ENCODE results near the gene SYTL2.

Gene SYTL2

DNA sequence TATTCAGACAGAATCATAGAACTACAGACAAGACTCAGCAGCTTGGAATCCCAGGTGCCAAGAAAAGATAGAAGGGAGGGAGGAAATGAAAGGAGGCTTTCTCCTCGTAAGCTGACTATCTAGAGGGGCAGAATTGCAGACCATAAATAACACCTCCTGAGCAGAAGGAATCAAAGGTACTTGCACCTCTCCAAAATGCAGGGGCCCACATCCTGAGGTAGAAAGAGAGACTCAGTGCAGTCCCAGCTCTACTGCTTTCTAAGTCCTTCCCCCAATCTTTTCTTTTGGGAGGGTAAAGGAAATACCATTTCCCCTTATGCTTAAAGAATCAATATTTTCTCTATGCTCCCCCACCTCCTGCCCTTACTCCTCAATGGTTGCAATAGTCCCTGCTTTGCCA is 55.2 kb downstream of the SYTL2 start:
- no peak for FAIRE-seq

DNA sequence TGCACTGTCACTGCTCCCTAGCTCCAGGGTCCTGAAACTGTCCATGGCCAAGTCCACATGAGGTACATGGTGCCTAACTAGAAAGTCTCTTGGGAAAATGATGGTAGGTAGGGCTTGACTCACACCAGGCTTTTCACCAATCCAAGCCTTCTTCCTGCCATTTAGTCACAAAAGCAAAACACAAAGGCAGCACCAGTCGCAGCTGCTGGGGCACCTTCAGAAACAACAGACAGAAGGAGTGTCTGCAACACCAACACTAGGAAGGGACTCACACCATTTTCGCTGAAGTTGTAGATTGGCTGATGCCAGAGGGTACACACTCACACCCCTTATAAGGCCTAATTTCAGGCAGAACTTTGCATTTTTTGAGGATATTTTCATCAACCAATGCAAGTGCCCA is 55.7 kb downstream of the SYTL2 start:
- no peak for FAIRE-seq

DNA sequence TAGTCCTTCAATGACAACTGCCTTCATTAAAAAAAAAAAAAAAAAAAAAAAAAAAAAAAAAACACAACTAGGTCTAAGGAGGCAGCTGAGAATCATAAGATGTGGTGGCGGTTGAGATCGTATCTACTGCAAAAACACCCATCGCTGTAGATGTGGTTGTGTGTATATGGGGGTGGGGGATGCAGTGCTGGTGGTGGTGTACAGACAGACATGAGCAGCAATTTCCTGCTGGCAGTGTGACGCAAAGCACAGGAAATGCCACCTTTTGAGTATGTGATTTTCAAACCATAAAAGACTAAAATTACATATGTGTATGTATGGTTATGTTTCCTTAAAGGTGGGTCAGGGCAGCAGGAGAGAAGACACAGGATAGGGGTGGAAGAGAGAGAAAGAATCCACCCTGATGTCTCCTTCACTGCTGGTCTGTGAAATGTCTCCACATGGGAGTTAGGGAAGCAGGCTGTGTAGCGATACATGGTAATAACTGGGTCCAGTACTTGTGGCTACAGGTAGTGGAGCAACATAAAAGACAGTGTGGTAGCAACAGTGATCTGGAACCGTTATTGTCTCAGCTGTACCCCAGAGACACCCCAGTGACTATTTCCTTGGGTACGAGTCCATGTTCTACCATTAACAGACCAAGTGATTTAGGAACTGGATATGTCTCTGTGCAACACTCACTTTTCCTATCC is 57.9 kb downstream of the SYTL2 start:
- no peak for FAIRE-seq

DNA sequence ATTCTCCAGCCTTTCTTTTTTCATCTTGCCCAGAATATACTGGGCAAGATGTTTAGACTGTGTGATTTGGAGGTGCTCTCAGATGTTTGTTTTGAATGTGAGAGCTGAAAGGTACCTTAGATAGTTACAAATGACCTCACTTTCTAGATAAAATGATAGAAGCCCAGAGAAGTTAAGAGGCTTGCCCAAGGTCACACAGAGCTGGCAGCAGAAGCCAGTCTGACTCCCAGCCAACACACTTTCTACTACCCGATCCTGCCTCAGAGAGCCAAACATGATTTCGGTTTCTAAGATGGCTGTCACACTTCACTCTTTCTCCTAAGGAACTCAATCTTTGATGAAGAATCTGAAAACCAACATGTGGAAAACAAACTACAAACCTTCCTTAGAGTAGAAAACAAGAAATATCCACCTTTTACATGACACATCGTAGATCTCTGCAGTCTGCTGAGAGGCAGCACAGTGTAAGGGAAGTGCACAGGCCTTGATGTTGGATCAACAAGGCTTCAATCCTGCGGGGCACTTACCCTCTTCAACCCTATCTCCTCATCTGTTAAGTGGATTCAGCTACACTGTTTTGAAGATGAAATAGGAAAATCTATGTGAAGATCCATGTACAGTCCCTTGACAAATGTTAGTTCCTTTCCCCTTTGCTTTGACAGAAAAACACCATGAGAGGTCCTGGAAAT is 58.6 kb downstream of the SYTL2 start:
- no peak for FAIRE-seq

DNA sequence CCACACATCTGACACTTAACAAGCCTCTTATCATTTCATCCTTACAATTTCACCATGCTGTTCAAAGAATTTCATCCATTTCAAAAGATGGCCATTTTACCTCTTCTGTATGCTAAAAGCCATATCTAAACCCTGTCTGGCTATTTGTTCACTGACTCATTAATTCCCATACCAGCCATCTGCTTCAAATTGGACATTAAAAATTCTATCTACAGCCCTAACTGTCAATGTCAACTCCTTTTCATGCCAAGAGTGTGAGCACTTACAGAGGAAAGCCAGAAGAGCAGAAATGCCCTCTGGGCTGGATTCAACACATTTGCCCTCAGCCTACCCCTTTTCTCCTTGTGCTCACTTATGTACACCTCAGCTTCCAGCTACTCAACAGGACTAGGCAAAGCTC is 59.2 kb downstream of the SYTL2 start:
- no peak for FAIRE-seq

DNA sequence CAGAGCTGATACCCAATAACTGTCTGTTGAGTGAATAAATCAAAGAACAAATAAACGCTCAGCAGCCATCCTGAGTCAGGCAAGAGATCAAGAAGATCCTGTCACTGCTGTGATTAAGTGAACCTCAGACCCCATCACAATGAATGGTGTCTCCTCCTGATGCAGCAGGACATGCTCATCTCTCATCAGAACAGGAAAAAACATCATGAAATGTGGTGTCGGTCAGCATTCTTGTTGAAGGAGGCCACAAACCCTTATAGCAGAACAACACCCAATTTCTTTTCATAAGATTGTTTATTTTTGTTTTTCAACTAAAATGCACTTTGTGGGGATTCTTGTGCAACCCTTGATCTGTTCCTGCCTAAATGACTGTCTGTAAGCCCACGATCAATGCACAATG is 60.3 kb downstream of the SYTL2 start:
- FAIRE-seq, result no peak

DNA sequence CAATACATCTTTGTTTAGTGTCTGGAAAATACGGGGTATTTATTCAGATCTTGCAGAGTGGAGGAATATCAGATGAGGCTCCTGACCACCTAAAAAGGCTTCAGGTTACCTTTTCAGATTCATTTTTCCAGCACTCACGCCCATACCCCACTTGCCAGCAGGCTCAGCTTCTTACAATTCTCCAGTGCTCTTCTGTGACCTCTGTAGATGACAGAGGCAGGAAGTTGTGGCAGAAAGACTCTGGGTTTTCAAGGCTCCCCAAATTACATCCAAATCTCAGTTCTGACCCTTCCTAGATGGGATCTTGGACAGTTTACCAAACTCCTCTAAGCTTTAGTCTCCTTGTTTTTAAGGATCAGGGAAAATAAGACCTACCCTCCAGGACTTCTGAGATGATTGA is 61.1 kb downstream of the SYTL2 start:
- no peak for FAIRE-seq

DNA sequence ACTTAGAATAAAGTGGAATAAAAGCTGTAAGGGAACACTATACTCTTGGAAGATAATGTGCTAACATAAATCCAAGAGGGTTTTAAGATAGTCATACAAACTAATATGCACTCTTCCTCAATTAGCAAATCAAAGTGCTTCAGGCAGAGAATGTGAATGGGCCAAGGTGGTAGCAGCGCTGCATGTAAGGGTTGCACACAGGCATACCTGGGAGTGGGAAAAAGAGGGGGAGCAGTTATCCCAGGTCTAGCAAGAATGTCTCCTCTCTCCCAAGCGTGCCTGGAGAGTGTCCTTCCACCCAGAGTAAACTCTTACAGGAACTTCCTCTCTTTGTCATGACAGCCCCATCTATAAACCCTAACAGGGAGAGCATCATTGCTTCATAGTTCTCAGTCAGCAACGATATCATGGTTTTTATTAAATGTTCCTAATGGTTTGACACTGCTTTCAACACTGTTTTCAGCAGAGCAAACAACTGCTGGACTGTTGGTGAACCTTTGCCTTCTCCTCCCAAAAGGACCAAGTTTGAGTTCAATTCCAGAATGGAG is 61.6 kb downstream of the SYTL2 start:
- no peak for FAIRE-seq

DNA sequence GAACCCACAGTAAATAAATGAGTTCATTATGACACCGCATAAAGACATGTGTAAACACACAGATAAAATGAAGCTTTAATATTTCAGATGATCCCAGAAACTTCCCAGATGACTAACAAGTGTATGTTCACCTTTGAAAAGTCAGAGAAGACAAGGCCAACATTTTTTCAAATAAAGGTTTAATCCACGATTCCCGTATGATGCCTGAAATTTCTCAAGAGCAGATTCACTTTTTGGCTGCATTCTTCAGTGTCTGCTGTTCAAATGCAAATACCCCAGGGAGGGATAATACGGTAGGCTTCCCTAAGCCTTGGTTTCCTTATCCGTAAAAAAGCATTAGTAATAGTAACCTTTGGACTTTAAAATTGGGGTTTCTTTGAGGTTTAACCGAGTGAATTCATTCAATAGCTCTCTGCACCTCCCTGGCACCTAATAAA is 62.5 kb downstream of the SYTL2 start:
- no peak for FAIRE-seq

DNA sequence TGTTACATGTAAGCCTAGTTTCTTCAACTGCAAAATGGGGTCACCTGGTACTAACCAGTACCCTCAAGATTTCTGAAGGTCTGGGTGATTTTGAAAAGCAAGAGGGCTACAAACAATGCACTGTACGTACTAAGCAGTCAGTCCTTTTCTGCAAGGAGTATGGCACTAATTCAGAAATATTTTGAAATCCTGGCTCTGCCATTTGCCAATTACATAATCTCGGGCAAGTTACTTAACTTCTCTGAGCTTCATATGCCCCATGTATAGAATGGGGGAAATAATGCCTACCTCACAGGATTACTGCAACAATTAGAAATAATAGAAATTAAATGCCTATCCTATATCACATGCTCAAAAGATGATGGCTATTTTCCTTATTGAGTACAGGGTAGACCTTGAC is 64.3 kb downstream of the SYTL2 start:
- FAIRE-seq, result no peak

DNA sequence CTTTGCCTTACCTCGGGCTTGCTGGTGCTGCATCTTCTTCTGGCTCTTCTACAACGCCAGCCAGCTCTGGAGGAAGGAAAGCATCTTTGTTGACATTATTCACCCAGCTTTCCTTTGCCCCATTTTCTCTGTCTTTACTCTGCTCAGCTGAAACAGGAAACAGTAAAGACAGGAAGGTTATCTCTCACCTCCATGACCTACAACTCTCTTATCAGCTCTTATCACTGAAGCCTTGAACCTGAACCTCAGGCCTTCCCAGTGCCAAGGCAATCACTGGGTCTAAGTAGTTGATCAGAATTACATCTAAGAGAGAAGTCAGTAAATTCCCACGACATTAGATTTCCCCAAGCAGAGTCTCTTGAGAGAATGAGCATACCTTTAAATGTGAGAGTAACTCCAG is 65.3 kb downstream of the SYTL2 start:
- FAIRE-seq, result no peak

DNA sequence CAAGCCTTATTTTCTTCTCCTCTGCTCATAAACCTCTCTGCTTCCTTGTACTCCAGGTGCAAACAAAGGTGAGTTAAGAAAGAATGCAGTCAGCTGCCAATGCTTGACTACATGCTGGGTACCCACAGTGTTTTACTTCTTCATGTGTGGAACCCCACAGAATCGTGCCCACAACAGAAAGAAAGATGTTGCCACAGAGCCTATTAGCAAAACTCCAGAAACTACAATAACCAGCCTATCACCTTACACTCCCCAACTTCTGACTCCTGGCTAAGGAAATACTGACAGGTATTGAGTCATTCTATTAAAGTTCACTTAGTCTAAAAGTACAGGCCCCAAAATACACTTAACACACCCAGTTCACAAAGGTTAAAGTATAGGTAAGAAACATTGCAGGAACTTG is 68.1 kb downstream of the SYTL2 start:
- no peak for FAIRE-seq

DNA sequence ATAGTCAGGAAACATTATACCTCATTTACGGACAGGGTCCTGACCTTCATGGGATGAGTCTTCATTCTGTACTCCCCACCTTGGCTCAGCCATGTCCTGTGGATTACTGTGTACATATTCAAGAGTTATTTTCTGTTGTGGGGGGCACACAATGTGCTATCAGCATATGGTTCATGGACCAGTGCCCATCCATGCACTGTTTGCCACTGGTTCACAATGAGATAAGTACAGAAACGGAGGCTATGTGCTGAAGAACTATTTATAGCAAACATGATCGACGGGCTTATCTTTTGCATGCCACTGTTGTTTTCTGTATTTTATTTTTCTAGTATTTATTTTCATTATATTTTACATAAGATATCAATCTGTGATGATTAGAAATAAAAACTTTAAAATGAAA is 68.6 kb downstream of the SYTL2 start:
- FAIRE-seq, result no peak

DNA sequence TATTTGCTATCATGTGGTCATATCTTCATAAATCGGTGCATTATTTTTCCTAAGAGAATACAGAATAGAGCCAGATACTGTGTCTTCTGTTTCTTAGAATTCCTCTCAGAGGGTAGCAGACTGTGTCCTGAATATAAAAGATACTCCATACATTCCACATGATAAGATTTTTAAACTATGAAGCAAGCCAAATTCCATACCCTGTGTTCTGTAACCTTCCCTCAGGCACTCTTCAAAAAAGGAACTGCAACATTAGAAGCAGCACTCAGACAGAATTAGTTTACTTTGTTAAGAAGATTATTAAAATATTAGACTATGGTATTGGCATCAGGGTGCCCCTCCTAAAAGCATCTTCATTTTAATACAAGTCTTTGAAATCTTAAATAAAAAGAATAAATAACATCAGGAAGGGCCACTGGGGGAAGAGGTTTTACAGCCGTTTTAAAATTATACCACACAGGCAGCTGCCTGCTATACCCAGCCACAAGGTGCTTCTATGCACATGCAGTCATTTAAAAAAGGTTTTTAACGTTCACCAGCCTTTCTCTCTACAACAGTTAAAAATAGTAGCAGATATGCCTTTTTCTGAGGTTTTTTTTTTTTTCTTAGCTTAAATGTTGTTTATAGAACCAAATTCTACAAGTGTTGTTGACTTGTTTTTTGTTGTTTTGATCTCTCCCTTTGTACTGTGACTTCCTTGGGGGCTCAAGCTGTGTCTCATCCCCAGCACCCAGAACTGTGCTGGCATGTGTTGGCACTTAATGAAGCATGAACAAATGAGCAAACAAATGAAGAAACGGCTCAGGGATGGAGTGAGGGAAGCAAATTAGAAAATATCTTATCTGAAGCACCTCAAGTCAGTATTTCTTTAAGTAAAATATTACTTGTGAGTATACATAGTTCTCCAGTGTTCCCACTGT is 70.2 kb downstream of the SYTL2 start:
- FAIRE-seq, result no peak

DNA sequence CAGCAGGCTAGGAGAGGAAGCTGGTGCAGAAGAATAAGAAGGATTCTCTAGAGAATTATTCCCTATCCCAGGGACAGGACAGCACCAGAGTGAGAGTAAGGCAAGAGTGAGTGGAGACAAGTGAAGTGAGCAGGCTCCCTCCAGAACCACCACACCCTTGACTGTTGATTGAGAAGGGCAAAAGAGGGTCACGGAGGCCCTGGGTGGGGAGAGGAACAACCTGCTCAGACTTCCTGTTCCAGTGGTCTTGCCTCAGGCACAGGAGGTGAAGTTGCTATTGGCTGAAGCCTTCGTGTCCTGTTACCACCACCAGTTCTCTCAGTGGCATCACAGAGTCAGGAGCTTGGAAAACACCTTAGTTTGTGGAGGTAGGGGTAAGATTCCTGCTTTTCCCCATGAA is 73.2 kb downstream of the SYTL2 start:
- FAIRE-seq, result no peak

DNA sequence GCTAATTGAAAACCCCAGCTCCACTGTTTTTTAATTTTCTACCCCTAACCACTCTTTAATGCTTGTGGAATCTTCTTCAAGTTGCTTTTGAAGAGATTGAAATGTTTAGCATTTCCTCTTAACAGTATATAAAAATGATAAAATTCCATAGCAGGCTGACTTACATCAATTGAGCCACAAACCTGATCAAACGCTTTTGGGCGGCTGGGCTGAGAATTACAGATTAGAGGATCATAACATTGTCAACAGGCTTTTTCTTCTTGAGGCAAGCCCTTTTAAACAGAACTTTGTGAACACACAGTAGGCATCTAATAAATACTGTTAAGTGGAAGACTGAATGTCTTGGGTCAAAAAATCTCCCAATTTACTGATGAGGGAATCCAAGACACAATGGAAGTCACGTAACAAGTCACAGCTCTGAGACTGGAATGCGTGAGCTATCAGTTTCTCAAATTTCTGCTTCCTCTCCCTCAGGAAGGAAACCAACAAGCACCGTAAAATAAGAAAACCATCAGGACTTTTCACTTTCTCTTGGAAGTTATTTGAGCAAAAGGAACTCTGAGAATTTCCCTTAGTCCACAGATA is 75.0 kb downstream of the SYTL2 start:
- no peak for FAIRE-seq

DNA sequence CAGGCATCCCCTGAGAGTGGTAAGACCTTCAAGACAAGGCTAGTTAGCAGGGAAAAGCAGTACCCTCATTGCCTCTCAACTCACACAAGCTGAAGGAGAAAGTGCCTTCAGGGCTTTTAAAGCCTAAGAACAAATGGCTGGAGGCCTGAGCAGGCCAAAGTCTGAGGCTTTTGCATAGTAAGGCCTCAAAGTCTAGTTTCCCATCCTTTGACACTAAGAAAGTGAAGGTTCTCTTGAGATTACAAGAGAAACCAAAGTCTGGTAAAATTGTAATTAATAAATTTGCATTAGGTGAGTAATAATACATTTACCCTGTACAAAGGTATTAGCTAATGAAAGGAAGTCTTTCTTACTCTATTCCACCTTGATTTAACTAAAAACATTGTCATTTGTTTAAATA is 78.0 kb downstream of the SYTL2 start:
- FAIRE-seq, result no peak

DNA sequence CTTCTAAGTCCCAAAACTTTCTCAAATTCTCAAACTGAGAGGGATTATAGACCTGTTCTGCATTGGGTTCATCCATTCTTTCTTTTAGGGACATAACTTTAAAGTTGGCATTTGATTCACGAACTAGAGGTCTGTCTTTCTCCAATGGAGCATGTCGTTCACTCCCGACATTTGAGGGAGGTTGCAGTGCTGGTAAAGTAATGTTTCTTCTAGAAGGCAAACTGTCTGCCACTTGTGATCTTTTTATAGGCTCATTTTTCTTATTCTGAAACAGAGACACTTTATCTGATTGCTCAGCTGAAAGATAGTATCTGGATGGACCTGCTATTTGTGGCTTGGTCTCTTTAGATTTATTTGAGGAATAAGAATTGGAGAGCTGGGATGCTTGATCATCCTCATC is 84.6 kb downstream of the SYTL2 start:
- no peak for FAIRE-seq

DNA sequence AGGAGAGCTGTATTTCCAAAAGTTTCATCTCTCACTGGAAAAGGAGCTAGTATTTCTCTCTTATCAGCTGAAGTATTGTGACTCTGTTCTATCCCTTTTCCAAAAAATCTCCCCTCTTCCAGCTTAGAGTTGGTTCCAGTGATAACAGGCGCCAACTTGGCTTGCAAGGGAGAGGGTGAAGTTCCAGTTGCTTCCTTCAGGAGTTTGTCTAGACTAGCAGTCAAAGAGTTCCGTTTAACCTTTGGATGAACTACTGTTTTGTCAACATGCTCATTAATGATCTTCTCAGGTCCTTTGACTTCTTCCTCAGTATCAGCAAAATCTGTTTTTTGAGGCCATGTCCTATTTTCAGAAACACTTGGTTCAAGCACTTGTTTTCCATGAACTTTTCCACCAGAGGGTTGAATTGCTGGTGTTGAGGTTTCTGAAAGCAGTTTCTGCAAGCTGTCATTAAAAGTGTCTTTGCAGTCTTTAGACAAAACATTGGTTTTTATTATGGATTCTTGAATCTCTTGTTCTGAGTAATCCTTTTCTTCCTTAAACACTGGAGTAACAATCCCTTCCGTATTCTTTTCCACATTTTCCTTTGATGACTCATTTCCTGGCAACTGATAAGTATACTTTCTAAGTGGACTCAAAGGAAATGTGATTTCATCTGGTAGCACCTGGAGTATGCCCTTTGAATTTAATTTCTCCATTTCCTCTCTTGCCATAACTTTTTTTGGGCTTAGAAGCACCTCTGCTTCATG is 85.3 kb downstream of the SYTL2 start:
- no peak for FAIRE-seq

DNA sequence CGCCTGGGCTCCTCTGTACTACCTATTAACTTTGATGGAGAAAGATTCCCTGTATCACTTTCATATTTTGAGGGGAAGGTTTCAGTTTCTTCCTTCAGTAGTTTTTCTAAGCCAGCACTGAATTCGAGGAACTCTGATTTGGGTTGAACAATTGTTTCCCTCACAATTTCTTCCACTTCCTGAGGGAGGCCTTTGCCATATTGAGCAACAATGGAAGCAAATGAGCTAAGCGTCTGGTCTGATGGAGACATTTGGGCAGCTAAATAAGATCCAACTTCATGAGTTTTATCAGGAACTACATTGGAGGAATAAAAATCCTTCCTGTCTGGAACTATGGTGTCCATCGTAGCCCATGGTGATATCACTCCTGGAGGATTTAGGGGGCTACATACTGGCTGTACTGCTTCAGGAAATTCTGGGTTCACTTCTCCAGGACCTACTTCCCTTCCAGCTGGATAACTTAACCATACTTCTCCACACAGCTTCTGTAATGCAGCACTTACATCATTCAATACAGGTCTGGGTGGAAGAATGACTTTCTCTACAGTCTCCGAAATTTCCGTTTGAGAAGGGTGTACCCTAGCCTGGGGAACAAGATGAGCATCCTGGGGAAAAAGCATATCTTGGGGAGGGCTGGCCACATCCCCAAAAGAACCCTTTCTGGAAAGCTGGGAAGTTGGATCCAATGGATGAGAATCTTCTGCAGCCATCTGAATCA is 86.0 kb downstream of the SYTL2 start:
- FAIRE-seq, result no peak

DNA sequence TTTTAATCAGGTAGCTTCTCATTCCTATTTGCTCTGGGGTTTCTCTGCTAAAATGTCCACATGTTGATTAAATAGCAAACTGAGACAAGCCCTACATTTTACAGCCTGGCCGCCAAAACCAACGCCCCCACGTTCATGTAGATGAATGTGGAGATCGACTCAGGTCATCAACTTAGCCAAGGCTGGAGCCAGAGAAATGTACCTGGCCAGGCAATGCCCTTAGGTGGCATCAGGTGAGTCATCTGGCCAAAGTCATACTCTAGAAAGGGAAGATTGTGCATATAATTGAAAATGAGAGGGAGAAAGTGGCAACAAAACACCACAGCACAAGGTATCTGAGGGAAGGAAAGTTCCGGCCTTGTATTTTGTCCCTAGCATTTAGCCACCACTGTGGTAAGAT is 87.9 kb downstream of the SYTL2 start:
- no peak for FAIRE-seq

DNA sequence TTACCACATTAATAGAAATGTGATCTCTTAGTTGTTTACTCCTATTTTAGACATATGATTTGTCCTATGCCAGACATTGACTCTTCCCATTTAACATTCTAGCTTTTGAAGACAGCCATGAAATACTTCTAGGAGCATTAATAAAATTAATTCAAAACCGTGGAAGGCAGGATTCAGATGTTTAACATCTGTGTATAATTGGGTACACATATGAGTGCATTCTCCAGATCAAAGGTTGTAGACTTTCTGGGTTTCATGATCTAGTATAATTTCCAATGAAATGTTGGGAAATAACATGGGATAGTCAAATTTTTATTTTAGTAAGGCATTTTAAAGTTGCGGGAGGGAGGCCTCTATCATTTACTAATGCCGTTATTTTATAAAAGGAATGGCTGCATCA is 89.8 kb downstream of the SYTL2 start:
- no peak for FAIRE-seq
